Mesendoderm (in vitro differentiated cells): ENCODE results near the gene SASH1.

Experiments used
- DNase-seq: peaks from one replicate; pipeline ENCODE4 v3.0.0; 2013
- H2AK5ac ChIP-seq: 2 replicates; pipeline ENCODE4 v1.6.1; 2013; ENCODE audit warnings: low read length, inconsistent platforms
- H2BK120ac ChIP-seq: 2 replicates; pipeline ENCODE4 v1.6.1; 2013; ENCODE audit warnings: low read depth, mild to moderate bottlenecking, low read length, moderate library complexity, mixed read lengths
- H2BK15ac ChIP-seq: replicated peaks from 2 replicates; pipeline ENCODE4 v1.6.1; 2013; ENCODE audit warnings: low read depth, mild to moderate bottlenecking, moderate library complexity
- H2BK5ac ChIP-seq: 2 replicates; pipeline ENCODE4 v1.6.1; 2013; ENCODE audit warnings: low read length, inconsistent platforms
- H3K18ac ChIP-seq: 2 replicates; pipeline ENCODE4 v1.6.1; 2013; ENCODE audit warnings: mild to moderate bottlenecking, low read length, mixed read lengths
- H3K23ac ChIP-seq: one replicate; pipeline ENCODE4 v1.6.1; 2013; ENCODE audit warnings: low read length
- H3K27ac ChIP-seq: 2 replicates; pipeline ENCODE4 v1.5.1; 2013; ENCODE audit warnings: low read depth, mild to moderate bottlenecking, inconsistent platforms, low read length, moderate library complexity
- H3K27me3 ChIP-seq: 2 replicates; pipeline ENCODE4 v1.6.1; 2013; ENCODE audit warnings: low read length, control low read depth, mild to moderate bottlenecking, inconsistent platforms; ENCODE audit not compliant: insufficient read depth, poor library complexity
- H3K36me3 ChIP-seq: 2 replicates; pipeline ENCODE4 v1.6.1; 2013; ENCODE audit warnings: low read length, inconsistent platforms; ENCODE audit not compliant: control insufficient read depth, insufficient read depth
- H3K4ac ChIP-seq: one replicate; pipeline ENCODE4 v1.6.1; 2013; ENCODE audit warnings: low read depth, mild to moderate bottlenecking, low read length, moderate library complexity
- H3K4me1 ChIP-seq: 2 replicates; pipeline ENCODE4 v1.6.1; 2013; ENCODE audit warnings: low read depth, low read length, inconsistent platforms; ENCODE audit not compliant: control insufficient read depth
- H3K4me2 ChIP-seq: 2 replicates; pipeline ENCODE4 v1.6.1; 2013; ENCODE audit warnings: low read length
- H3K4me3 ChIP-seq: 2 replicates; pipeline ENCODE4 v1.5.1; 2013; ENCODE audit warnings: mild to moderate bottlenecking, low read length
- H3K56ac ChIP-seq: one replicate; pipeline ENCODE4 v1.6.1; 2013; ENCODE audit warnings: low read length
- H3K79me1 ChIP-seq: 2 replicates; pipeline ENCODE4 v1.6.1; 2013; ENCODE audit warnings: low read length, inconsistent platforms
- H3K79me2 ChIP-seq: 2 replicates; pipeline ENCODE4 v1.6.1; 2013; ENCODE audit warnings: mild to moderate bottlenecking, low read length; ENCODE audit not compliant: control insufficient read depth, insufficient read depth
- H3K9ac ChIP-seq: 2 replicates; pipeline ENCODE4 v1.6.1; 2013; ENCODE audit warnings: low read length, inconsistent platforms
- H4K5ac ChIP-seq: one replicate; pipeline ENCODE4 v1.6.1; 2013; ENCODE audit warnings: low read length
- H4K8ac ChIP-seq: one replicate; pipeline ENCODE4 v1.6.1; 2013; ENCODE audit warnings: low read depth, mild to moderate bottlenecking, control low read depth, low read length, moderate library complexity
- WGBS: extraction: QIAGEN DNeasy Blood & Tissue Kit; methylation state at CpG from one replicate; pipeline ENCODE4 v1.1.7; 2013; ENCODE audit warnings: low lambda C conversion rate, missing lambda C conversion rate; ENCODE audit not compliant: insufficient coverage; ENCODE audit errors: extremely low coverage; 5-methylcytosine and 5-hydroxymethylcytosine counted together

The SASH1 gene

DNA sequence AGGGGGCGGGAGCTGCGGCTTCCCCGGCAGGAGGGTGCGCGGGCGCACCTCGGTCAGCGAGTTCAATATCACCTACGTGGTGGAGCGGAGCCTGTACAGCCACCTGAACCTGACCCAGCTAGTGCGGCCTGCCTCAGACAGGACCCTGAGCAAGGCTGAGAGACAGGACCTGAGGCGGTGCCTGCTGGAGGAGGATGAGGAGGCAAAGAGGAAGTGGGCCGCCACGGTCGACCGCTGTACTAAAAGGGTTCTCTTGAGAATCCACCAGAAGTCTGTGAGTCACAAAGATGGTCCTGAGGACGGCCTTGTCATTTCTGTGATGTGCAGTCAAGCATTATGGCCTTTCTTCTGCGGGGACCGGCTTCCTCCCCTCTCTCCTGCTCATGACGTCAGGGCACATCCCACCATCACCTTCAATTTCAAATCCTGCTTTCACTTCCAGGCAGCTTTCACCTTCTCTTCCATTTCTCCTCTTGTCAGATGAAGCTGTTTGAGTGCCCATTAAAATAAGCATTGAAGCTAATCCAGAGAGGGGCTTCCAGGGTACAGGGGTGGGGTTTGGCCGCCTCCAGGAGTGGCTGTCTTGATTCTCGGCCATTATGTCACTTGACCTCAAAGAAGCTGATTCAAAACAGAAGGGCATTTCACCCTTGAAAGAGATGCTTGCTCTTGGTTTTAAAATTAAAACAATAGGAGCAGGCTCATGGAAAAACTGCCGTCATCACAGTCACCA is 177.6 kb downstream of the SASH1 start:
- H3K4me3 ChIP-seq, result no peak overlapping the region
- no peak overlapping the region for H3K4ac ChIP-seq

DNA sequence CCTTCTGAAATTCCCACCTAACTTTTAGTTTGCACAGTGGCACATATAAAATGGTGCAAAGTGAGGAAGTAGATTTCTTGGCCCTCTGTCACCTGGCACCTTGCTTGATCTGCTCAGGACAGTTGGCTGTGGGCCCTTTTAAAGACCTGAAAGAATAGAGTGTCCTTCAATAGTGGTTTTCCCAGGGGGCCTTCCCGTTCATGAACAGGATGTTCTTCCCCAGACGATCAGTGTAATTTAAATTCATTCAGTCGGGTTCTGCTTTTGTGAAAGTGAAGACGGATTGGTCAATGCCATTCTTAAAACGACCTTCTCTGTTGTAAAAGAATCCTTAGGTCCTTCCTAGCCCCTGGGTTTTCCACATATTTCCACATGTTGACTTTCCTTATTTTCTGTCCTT is 178.5 kb downstream of the SASH1 start:
- WGBS, result no CpG with 5 or more reads among the region's 5 CpGs
- H2BK5ac ChIP-seq, result no peak overlapping the region
- H3K79me2 ChIP-seq, result no peaks in the 10 kb centered on the region
- H3K56ac ChIP-seq, result no peak overlapping the region
- H3K23ac ChIP-seq, result no peak overlapping the region
- no peaks in the 10 kb centered on the region for H3K79me1 ChIP-seq
- no peak overlapping the region for H3K27ac ChIP-seq
- no peak overlapping the region for H3K18ac ChIP-seq
- H3K4me1 ChIP-seq, result peaks cover 1% of the 10 kb centered on the region
- no peak overlapping the region for H3K4me2 ChIP-seq
- DNase-seq, result no peak
- H2AK5ac ChIP-seq, result no peak overlapping the region
- H3K4ac ChIP-seq, result no peak overlapping the region
- no peaks in the 10 kb centered on the region for H3K27me3 ChIP-seq
- no peak overlapping the region for H4K5ac ChIP-seq
- H3K4me3 ChIP-seq, result no peak overlapping the region
- H4K8ac ChIP-seq, result no peak overlapping the region
- H2BK15ac ChIP-seq, result no peak overlapping the region
- peaks cover 1% of the 10 kb centered on the region for H3K36me3 ChIP-seq
- H2BK120ac ChIP-seq, result no peak overlapping the region
- no peak overlapping the region for H3K9ac ChIP-seq

More for the DNA sequence above, 177.6 kb downstream of the SASH1 start:
- Histone ChIP-seq H3K27me3 (no peaks in the 10 kb centered on the region), H2BK15ac (no peak overlapping the region), H3K79me2 (no peaks in the 10 kb centered on the region), H3K36me3 (no peaks in the 10 kb centered on the region), H2BK120ac (no peak overlapping the region), H3K23ac (no peak overlapping the region), H3K56ac (no peak overlapping the region), H3K18ac (no peak overlapping the region), H4K5ac (no peak overlapping the region), H3K79me1 (no peaks in the 10 kb centered on the region), H2BK5ac (no peak overlapping the region), H3K4me2 (no peak overlapping the region), H4K8ac (no peak overlapping the region), H3K27ac (no peak overlapping the region), H3K9ac (no peak overlapping the region), H3K4me1 (peaks cover 1% of the 10 kb centered on the region), H2AK5ac (no peak overlapping the region)
- WGBS, result no CpG with 5 or more reads among the region's 23 CpGs
- DNase-seq, result no peak

DNA sequence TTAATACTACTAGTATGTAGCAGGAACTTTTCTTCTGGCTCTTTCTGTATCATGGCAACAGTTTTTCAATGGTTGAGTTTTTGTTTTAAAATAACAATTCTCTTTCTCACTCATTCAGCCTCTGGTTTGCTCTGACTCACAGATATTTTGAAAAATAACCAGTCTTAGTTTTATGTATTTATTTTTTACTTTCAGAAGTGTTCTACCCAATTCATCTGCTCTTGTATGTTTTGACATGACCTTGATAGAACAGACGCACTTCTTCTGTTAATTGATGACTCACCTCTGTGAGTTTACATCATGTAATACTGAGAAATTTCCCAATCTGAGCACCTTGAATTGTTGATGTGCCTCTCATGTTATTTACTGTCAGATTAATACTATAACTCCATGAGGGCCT is 178.9 kb downstream of the SASH1 start:
- Histone ChIP-seq H3K4me1 (peaks cover 1% of the 10 kb centered on the region), H3K4ac (no peak overlapping the region), H3K56ac (no peak overlapping the region), H3K36me3 (peaks cover 1% of the 10 kb centered on the region), H2BK120ac (no peak overlapping the region), H3K27me3 (no peaks in the 10 kb centered on the region), H2AK5ac (no peak overlapping the region), H3K27ac (no peak overlapping the region), H3K4me3 (no peak overlapping the region), H3K79me2 (no peaks in the 10 kb centered on the region), H3K4me2 (no peak overlapping the region), H3K9ac (no peak overlapping the region), H2BK5ac (no peak overlapping the region), H4K5ac (no peak overlapping the region), H3K23ac (no peak overlapping the region), H3K79me1 (no peaks in the 10 kb centered on the region), H3K18ac (no peak overlapping the region), H2BK15ac (no peak overlapping the region), H4K8ac (no peak overlapping the region)
- no peak for DNase-seq
- no CpG with 5 or more reads among the region's 1 CpG for WGBS

DNA sequence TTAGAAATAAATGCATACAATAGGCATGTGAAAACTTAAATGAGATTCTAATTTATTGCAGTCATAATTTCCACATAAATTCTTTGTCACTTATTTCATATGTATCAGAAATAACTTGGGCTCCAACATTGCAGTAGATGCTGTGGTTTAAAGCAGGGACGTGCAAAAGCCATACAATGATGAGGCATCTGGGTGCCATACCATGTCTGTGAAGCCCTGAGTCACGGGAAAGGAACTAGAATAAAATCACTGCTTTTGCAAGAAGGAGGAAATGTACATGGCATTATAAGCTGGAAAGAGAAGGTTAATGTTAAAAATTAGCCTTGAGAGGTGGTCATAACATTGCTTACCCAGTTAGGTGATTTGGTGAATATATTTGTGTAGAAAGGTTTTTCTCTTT is 180.4 kb downstream of the SASH1 start:
- Histone ChIP-seq H4K8ac (no peak overlapping the region), H3K4me2 (no peak overlapping the region), H3K4me1 (peaks cover 1% of the 10 kb centered on the region), H3K9ac (no peak overlapping the region), H3K27me3 (no peaks in the 10 kb centered on the region), H3K18ac (no peak overlapping the region), H2AK5ac (no peak overlapping the region), H3K27ac (no peak overlapping the region), H3K23ac (no peak overlapping the region), H3K56ac (peak overlapping the region; percentile 43), H4K5ac (no peak overlapping the region), H2BK5ac (no peak overlapping the region), H3K79me2 (no peaks in the 10 kb centered on the region), H3K4me3 (no peak overlapping the region), H3K36me3 (peaks cover 3% of the 10 kb centered on the region), H3K4ac (no peak overlapping the region), H3K79me1 (no peaks in the 10 kb centered on the region), H2BK120ac (no peak overlapping the region), H2BK15ac (no peak overlapping the region)
- DNase-seq, result no peak
- WGBS, result no CpG with 5 or more reads among the region's 2 CpGs

DNA sequence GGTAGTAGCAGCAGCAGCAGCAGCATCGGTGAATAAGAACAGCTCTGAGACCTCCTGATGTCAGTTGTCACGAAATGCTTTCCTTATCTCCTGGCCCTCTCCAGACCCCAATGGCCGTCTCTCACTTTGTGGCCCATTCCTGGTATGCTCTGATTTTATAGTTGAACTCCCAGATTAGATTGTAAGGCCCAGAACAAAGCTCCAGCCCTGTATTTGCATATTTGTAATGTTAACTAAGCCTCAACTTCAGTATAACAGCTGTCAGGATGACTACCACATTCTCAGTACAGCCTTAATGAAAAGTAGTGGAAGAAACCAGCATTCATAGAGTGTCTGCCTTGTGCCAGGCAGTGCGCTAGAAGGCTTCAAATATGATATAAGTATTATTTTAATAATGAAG is 180.9 kb downstream of the SASH1 start:
- no CpG with 5 or more reads among the region's 4 CpGs for WGBS
- no peak overlapping the region for H3K27ac ChIP-seq

DNA sequence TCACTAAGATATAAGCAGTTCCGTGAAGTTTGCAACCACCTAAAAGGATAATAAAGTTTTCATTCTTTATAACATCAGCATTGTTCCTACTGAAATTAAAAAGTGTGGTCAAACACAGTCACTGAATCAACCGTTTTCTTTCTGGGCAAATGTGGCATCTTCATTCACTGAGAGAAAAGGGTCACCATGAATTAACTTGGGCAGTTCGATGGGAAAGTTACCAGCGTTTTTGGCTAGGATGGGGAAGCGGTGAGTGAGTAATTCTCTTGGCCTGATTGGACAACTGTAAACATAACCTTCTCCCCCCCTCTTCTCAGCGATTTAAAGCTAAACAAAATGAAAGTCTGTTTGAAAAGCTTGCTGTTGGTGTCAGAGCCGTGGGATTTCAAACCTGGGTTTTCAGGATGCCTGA is 181.8 kb downstream of the SASH1 start:
- Histone ChIP-seq H2AK5ac (no peak overlapping the region), H3K36me3 (peaks cover 3% of the 10 kb centered on the region), H4K5ac (no peak overlapping the region), H3K9ac (no peak overlapping the region), H2BK15ac (no peak overlapping the region), H3K27me3 (no peaks in the 10 kb centered on the region), H3K4me3 (no peak overlapping the region), H3K56ac (no peak overlapping the region), H3K27ac (no peak overlapping the region), H3K4me2 (no peak overlapping the region), H3K4me1 (peaks cover 1% of the 10 kb centered on the region), H3K79me1 (no peaks in the 10 kb centered on the region), H2BK5ac (no peak overlapping the region), H3K18ac (peak overlapping the region; percentile 41), H2BK120ac (no peak overlapping the region), H4K8ac (no peak overlapping the region), H3K23ac (no peak overlapping the region), H3K4ac (peak overlapping the region; percentile 25), H3K79me2 (no peaks in the 10 kb centered on the region)
- no CpG with 5 or more reads among the region's 7 CpGs for WGBS
- no peak for DNase-seq

More for the DNA sequence above, 180.9 kb downstream of the SASH1 start:
- Histone ChIP-seq H2BK5ac (no peak overlapping the region), H2BK120ac (no peak overlapping the region), H3K4me1 (peaks cover 1% of the 10 kb centered on the region), H3K36me3 (peaks cover 3% of the 10 kb centered on the region), H3K18ac (no peak overlapping the region), H3K23ac (no peak overlapping the region), H4K8ac (no peak overlapping the region), H3K79me1 (no peaks in the 10 kb centered on the region), H2BK15ac (no peak overlapping the region), H3K56ac (no peak overlapping the region), H3K27me3 (no peaks in the 10 kb centered on the region), H4K5ac (no peak overlapping the region), H3K4me2 (no peak overlapping the region), H3K4ac (no peak overlapping the region), H3K9ac (no peak overlapping the region), H3K79me2 (no peaks in the 10 kb centered on the region), H3K4me3 (no peak overlapping the region), H2AK5ac (no peak overlapping the region)
- DNase-seq, result peak; percentile 90
